Fibroblast of the conjunctiva (primary cell): ENCODE results near the gene MAN1C1.
"Not testable (repeated sequence)": the region's sequence is repeated elsewhere in the genome, so short reads cannot be mapped to it uniquely, and the experiment has no call there.

Experiments
- DNase-seq: peaks from one replicate; pipeline ENCODE4 v3.0.0-alpha.2; 2010; ENCODE audit warnings: low read depth

Gene MAN1C1

DNA sequence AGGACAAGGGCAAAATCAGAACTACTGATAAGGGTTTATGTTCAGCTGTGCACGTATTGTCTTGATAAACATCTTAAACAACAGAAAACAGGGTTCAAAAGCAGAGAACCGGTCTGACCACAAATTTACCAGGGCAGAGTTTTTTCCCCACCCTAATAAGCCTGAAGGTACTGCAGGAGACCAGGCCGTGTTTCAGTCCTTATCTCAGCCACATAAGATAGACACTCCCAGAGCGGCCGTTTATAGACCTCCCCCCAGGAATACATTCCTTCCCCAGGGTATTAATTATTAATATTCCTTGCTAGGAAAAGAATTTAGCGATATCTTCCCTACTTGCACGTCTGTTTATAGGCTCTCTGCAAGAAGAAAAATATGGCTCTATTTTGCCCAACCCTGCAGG lies 19.6 kb downstream of the MAN1C1 start:
- DNase-seq: not testable (repeated sequence)

DNA sequence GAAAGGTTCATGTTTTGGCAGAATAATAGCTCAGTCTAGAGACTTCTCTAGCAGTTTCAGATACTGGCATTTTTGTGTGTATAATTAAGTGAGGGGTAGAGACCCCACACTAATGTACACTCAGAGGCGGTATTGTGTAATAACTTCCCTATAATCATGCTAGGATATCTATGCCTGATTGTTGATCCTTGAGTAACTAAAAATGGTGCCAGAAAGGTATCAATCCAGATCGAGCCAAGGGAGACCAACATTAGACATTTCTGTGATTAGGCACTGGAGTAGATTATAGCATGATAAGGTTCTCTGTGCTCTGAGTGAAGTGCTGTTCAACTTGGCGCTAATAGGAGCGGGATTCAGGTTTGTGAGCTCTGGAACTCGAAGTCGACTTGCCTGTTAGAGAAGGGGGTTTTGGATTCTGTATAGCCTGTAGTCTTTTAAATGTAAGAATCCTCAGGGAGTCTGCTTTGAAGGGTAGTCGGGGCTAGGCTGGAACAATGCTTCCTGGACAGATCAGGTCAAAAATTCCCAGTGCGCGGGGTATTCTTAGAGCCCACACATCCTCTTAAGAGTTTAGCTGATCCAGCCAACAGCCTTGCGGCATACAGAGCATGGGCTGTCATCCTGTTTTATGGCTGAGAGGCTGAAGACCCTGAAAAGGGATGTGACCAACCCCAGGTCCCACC lies 24.2 kb downstream of the MAN1C1 start:
- no peak for DNase-seq

DNA sequence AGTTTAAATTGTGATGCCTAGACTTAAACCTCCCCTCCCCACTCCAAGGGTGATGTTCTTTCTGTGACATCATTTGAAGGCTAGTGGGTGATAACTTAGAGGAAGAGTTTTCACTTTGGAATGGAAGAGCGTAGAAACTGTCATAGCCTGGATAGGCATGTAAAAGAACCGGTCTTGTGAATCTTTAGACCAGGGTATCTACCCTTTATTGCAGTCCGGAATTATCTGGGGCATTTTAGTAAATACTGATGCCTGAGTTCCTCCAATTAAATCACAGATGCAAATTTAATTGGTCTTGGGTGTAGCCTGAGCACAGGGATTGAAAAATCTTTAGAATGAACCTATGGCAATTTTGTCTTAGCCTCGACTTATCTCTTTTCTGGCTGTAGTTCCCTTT lies 24.7 kb downstream of the MAN1C1 start:
- no peak for DNase-seq

DNA sequence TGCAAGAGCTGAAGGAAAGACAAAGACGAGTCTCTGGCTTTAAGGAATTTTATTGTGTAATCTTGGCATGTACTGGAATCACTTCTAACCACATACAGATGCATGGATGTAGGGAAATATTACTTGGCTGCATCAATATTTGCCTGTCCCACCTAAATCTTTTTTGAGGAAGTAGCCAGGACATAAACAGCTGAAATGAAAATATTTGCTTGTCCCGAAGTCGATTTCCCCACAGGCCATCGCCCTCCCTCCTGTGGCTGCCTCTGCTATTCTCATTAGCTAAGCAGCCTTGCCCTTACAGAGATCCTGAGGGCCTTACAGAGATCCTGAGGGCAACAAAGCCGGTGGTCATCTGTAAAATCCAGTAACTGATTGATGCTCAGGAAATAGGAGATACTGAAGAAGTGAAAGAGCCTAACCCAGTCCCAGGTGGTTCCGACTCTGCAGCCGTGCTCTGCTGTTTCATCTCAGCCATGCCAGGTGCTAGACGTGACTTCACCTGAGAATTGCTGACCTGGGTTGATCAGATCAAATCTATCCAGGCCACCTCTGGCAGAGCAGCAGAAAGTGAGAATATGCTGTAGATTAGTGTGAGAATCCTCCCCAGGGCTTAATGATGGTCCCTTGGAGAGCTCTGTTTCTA lies 25.5 kb downstream of the MAN1C1 start:
- DNase-seq: peak; percentile 31

DNA sequence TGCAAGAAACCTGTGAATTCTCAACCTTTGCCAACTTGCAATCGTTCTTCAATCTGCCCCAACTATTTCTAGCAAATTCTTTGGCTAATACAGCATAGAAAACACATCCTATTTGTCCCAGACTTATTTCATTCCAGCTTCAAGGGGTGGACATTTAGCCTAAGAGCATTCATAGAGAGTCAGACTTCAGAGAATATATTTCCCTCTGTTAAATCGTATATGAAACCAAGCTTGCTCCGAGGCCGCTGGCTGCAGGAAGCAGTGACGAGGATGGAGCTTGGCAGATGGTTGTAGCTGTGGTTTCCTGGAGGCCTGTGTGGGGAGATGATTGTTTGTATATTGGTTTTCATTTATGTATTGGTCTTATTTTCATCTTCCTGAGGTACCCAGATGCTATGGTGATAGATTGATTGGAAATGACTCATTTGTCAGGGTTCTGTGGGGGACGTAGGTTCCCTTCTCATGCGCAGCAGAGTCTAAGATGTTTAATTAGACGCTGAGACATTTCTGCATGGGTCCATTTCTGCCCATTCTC lies 26.1 kb downstream of the MAN1C1 start:
- no peak for DNase-seq

DNA sequence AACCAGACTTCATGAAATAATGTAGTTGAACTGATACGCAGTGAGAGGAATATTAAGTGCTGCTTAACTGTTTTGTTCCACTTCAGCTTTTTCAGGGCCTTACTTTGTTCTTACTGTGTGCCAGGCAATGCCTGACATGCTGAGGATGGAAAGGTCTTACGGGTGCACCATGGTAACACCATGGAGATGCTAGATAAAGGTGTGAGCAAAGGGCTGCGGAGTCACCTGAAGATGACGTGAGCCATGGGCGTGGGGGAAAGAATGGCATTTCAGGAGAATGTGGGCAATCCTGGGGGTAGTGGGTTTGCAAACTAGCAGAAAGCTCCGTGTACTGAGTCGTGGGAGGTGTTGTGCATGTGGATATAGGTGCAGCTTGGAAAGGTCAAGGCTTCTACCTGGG lies 27.3 kb downstream of the MAN1C1 start:
- no peak for DNase-seq

DNA sequence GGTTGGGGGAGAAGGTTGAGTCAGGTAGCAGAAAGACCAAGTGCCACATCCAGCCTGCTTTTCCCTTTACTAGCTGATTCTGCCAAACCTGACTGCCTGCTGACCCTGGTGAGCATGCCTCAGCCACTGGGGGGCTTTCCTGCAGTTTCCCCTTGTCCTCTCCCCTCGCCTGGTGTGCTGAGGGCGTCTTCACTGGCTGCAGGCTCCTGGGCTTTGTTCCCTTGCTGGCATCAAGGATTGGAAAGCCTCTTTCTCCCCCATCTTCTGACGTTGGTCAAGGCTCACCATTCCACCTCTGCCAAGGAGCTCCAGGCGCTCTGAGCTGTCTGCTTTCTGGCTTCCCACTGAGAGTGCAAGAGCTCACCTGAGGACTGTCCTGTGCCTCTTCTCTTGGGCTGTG lies 28.4 kb downstream of the MAN1C1 start:
- no peak for DNase-seq

DNA sequence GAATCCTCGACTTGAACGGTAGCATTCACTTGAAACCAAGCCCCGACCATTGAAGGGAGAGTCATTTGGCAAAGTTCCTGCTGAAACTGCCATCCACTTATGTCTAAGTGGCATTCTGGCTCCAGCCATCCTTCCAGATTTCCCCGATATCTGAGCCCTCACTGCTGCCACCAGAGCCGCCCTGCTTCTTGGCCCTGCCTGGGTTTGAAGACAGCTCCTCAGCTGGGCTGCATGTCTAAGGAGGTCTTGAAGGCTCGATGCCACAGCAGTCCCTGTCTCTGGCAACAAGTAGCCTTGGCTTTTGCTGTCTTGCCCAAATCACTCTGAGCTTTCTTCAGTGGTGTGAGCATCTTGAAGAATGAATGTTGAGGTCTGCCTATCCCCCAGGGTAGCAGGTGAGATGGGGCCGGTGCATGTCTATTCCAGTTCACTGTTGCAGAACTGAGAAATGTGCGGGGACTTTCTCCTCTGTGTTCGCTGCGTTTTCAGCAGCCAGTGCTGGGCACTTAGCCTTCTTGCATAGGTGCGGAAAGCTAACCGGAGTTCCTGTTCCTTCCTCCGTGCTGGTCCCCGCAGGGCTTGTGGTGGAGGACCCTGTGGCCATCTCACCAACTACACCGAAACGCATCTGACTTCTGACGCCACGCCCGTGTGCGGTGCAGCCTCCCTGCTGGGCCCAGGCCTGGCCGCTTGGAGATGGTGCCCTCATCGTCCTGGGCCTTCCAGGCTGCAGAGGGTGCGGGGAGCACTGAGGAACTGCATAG lies 29.2 kb downstream of the MAN1C1 start:
- DNase-seq: no peak

DNA sequence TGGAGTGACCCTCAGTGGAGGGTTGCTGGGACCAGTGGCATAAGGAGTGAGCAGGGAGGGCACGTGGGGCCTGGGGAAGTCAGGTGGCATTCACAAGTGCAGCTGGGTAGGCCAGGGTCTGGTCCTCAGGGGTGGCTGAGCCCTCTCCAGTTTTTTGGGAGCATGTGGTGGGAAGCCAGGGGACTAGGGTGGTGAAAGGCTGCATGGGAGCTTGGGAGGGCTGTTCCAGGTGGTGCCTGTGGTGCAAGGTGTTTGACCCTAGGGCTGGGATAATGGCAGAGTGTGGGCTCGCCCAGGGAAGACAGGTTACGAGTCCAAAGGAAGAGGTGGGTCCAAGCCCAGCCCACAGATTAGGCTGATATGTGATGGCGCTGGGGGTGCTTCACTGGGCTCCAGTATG lies 30.5 kb downstream of the MAN1C1 start:
- no peak for DNase-seq

DNA sequence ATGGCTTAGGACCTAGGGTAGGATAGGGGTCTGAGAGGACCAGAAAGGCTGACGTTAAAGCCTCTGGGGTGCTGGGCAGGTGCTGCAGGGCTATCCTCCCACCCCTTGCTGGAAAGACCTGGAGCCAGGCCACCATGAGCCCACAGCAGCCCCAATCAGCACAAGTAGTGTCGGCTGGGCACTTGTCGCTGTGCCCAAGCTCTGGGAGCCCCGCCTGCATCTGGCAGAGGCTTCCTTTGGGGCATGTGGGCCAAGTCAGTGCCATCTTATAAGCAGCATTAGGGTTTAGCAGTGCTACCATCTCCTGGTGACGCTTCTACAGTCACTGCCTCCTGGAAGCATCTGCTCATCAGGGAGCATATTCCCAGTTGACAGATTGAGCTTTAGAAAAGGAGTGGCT lies 31.3 kb downstream of the MAN1C1 start:
- DNase-seq: no peak

DNA sequence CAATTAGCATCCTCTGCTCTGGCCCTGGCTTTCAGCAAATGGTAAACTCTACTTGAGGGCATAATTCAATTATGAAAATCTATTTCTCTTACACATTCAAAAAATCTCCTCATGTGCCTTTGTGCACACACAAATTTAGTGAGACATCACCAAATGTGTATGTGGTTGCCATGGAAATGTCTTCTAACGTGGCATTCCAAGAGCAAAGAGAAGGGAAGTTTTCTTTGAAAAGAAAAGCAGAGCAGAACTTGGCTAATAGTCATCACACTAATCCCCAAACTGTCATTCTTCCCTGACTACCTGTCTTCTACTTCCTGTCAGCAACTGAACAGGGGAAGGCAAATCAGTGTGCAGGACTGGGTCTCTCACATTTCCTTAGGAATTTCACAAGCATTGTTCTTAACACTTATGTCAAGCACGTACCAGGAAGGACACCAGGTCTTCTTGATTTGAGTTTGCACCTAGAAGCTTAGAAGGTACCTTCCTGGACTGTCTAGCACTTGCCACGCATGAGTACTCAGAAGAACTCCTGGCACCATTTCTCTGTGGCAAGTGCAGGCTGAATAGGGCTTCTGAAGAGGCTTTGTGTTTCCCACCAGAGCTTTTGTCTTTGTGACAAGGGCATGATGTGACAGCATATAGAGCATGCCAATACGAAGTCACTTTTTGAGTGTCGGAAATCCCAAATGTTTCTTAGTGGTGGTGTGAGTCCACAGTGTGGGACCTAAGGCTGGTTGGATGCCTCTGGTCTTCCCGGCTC lies 32.3 kb downstream of the MAN1C1 start:
- no peak for DNase-seq

DNA sequence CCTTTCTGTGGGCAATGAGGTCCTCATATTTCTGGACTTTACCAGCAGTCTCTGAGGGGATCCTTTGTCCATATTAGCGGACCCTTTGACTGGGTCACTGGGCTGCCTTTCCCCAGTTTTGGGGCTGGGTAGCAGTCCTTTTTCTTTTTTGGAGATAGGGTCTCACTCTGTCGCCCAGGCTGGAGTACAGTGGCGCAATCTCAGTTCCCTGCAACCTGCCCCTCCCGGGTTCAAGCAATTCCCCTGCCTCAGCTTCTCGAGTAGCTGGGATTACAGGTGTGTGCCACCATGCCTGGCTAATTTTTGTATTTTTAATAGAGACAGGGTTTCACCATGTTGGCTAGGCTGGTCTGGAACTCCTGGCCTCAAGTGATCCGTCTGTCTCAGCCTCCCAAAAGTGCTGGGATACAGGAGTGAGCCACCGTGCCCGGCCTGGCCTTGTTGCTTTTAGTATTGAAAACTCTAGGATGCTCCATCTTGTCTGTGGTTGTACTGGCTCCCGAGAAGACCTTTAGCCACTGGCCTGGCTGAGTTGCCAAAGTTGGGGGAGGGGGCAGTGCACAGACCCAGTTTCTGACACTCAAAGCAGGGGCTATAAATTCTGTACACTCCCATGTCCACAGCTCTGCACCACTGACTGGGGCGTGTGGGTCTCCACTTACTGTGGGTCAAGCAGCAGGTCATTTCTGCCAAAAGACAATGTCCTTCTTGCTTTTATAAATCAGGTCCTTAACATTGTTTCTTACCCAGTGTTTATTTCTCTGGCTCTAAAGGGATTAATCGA lies 33.1 kb downstream of the MAN1C1 start:
- DNase-seq: no peak

DNA sequence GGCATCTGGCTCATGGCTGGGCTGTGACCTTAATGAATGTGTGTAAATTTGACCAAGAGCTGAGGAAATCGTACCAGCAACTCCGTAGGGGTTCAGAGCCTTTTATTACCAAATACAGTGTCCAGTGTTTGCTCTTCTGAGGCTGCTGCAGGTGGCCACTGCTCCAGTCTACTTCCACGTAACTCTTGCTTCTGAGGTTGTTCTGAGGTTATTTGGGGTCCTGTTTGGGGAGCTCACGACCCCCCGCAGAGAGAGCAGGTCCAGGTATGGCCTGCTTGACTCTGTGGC lies 33.6 kb downstream of the MAN1C1 start:
- DNase-seq: no peak

DNA sequence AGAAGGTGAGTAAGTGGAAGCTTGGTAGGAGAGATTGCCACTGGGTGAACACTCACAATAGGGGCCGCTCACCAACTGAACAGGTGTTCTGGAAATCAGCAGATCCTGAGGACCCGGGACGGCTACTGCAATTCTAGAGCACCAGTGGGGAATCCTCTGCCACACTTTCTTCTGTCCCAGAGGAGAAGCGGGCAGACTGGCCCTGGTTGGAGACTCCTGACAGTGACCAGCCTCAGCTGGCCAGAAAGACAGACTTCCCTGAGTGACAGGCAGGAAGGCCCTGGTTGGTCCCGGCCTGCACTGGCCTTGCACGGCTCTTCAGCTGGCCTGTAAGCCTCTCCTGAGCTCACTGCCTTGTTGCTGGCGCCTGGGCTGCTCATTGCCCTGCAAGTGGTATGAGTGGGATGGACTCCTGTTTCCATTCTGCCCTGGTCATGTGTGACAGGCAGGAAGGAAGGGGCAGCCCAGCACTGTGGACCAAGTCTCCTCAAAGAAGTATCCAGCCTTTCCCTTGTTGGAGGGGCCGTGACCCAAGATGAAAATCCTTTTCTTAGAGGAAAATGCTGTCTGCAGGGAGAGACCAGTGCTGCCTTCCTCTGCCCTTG lies 34.5 kb downstream of the MAN1C1 start:
- DNase-seq: no peak

DNA sequence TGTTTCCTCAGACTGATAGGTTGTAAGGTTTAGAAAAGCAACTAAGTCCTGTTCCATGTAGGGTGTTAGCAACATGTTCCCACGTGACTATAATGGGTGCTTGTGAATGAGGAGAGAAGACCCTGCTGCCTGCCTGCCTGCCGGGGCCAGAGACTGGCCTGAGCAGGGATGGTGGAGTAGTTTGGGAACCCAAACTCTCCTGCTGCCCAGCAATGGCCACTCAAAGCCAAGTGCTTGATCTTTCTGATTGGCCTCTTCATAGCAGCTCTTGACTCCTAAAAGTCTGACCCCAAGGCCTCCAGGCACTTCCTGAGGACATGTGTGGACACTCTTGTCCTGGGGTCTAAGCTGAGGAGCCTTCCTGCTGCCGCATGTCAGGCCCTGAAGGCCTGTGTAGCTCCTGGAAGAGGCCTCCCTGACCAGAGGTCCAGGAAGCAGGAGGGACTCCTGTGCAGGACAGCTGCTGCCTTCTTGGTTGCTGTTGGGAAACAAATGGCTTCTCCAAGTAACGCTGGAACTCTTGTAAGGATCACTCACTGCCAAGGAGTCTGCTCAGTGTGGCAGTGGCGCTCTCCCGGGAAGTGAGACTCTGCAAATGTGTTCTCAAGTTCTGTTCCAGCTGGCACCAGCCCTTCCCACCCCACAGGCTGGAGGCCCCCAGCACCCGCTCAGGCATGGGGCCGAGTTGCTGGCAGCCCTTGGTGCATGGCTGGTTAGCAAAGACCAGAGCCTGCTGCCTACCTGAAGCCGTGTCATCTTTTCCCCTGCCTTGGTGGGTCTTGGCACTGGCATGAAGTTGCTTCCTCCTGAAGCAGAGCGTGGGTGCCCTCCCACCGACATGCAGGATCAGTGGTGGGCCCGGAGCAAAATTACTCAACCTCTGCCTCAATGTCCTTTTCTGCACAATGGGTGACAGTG lies 35.5 kb downstream of the MAN1C1 start:
- no peak for DNase-seq

DNA sequence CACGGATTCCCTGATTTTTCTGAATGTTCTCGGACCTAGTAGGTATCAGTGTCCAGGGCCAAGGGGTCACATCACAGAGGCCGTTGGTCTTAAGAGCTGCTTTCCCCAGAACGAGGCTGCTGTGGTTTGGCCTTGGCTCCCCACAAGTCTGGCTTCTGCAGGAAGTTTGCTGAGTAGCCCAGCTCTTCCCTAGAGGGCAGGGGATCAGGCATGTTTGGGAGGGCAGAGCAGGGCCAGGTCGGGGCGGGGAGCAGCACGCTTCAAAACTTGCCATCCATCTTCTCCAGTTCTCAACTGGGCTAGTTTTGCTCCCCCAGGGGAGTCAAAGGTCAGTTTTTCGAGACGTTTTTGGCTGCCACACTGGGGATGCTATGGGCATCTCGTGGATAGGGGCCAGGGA lies 37.0 kb downstream of the MAN1C1 start:
- DNase-seq: no peak

DNA sequence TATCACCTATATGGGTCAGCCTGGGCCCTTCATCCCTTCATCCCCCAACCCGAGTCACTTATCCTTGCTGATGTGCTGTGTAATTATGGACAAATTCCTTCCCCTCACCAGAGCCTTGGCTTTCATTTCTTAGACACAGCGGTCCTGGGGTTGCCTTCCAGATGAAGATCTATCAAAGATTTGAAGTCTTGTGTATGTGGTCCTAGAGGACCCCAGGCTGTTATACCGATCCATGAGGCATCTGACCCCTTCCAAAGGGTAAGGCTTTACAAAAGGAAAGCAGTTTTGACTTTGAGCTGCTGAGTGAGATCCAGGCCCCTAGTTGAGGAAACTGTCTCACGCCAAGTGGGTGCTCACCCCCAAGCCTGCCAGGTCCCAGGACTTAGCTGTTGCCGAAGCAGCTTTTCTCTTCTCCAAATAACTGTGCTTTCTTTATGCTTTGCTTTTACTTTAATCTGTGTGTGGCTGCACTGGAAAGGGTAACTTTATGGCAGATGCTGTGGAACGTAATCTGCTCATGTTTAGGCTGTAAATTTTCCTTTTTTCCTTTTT lies 37.6 kb downstream of the MAN1C1 start:
- DNase-seq: no peak

DNA sequence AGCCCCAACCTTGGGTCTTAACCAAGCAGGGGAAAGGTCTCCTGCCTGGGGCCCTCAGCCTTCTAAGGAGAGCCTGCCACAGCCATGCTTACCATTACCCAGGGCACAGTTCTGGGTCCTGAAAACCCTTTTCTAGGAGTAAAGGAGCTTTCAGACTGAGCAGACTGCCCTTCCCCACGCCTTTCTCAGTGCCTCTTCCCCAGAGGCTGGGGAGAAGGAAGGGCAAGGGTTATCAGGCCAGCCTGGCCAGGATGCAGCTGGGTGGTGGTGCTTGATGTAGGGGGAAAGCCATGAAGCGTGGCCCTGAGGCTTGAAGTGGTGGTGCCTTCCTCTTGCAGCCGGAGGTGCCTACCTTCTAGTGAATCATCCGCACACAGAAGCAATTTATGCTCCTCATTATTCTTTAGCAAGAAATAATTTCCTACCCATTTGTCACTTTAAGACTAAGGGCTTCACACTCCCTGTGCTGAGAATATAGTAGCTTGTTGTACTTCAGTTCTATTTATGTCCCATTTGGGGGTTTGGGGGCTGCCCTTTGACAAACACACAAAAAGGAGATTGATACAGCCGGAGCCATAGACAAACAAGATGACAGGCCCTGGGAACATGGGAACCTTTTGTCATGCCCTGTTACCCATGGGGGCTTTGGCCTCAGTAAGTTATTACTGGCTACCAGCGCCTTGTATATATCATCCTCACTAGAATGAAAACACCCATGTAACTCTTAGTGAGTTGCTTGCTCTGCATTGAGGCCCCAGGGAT lies 40.7 kb downstream of the MAN1C1 start:
- no peak for DNase-seq
